Nephron (organoid): ENCODE measurements around the gene LSR.
A peak's percentile ranks its signal among the peaks of the same experiment; 100 is the strongest.

Experiments
- H3K27ac Mint-ChIP-seq, 3 experiments: 2 replicates each; pipeline ENCODE4 v1.8.0; 2020; ENCODE audit warnings: mixed read lengths in 3 of 3, mild to moderate bottlenecking in 2 of 3, moderate library complexity in 1 of 3
- H3K27me3 Mint-ChIP-seq: 2 replicates; pipeline ENCODE4 v1.8.0; 2021; ENCODE audit warnings: low read depth, mild to moderate bottlenecking, moderate library complexity, mixed read lengths
- H3K36me3 Mint-ChIP-seq: 2 replicates; pipeline ENCODE4 v1.8.0; 2020; ENCODE audit warnings: low read depth, mixed read lengths
- H3K4me1 Mint-ChIP-seq: 2 replicates; pipeline ENCODE4 v1.8.0; 2020; ENCODE audit warnings: mixed read lengths
- H3K4me3 Mint-ChIP-seq, 3 experiments: 2 replicates each; pipeline ENCODE4 v1.8.0; 2020; ENCODE audit warnings: mild to moderate bottlenecking in 3 of 3, mixed read lengths in 3 of 3, moderate library complexity in 2 of 3
- H3K9me3 Mint-ChIP-seq: 2 replicates; pipeline ENCODE4 v1.8.0; 2020; ENCODE audit warnings: mixed read lengths
- TF ChIP-seq, protein P1 (sequence below), 3 experiments: fragments of 200-600 bp; sonication (generic); IDR thresholded peaks; one replicate each; pipeline ENCODE4 v1.5.0; 2021; ENCODE audit warnings: antibody characterized with exemption in 3 of 3; ENCODE audit not compliant: unreplicated experiment in 3 of 3

Gene LSR

DNA sequence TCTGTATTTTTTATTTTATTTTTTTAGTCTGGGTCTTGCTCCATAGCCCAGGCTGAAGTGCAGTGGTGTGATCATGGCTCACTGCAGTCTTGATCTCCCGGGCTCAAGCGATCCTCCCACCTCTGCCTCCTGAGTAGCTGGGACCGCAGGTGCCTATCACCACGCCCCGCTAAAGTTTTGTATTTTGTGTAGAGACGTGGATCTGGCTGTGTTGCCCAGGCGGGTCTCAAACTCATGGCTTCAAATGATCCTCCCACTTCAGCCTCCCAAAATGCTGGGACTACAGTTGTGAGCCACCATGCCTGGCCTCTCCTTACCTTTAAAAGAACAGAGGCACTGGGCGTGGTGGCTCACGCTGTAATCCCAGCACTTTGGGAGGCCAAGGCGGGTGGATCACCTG, 38.9 kb downstream of the LSR start:
- peaks cover 14% of the 10 kb centered on the region for H3K4me1 Mint-ChIP-seq
- no peak overlapping the region for H3K4me3 Mint-ChIP-seq
- no peaks in the 10 kb centered on the region for H3K36me3 Mint-ChIP-seq
- no peaks in the 10 kb centered on the region for H3K9me3 Mint-ChIP-seq
- TF ChIP-seq, protein P1, sequence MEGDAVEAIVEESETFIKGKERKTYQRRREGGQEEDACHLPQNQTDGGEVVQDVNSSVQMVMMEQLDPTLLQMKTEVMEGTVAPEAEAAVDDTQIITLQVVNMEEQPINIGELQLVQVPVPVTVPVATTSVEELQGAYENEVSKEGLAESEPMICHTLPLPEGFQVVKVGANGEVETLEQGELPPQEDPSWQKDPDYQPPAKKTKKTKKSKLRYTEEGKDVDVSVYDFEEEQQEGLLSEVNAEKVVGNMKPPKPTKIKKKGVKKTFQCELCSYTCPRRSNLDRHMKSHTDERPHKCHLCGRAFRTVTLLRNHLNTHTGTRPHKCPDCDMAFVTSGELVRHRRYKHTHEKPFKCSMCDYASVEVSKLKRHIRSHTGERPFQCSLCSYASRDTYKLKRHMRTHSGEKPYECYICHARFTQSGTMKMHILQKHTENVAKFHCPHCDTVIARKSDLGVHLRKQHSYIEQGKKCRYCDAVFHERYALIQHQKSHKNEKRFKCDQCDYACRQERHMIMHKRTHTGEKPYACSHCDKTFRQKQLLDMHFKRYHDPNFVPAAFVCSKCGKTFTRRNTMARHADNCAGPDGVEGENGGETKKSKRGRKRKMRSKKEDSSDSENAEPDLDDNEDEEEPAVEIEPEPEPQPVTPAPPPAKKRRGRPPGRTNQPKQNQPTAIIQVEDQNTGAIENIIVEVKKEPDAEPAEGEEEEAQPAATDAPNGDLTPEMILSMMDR (IDR thresholded peaks at IDR 0.05; ENCODE audit: unreplicated experiment in 3 of 3), result no peak
- peaks cover 36% of the 10 kb centered on the region for H3K27me3 Mint-ChIP-seq
- peak overlapping the region in 2 of 3 experiments; percentile 34 to 42 for H3K27ac Mint-ChIP-seq

DNA sequence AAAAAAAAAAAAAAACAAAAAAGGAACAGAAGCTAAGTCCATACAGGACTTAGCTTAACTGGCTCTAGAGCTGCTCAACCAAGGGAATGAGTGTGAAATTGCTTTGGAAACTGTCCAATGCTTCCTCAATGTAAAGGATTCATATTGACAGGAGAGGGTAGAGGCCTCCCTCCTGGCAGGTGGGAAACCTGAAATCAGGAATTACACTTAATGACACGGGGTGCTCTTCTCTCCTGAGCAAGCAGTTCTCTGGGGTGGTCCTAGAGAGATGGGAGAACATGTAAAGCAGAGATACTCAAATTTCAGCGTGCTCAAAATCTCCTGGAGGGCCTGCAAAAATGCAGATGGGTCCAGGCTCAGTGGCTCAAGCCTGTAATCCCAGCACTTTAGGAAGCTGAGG, 39.5 kb downstream of the LSR start:
- Mint-ChIP-seq H3K4me3 (no peak overlapping the region), H3K36me3 (no peaks in the 10 kb centered on the region), H3K27me3 (peaks cover 31% of the 10 kb centered on the region), H3K27ac (peak overlapping the region in 1 of 3 experiments; percentile 44), H3K9me3 (no peaks in the 10 kb centered on the region), H3K4me1 (peaks cover 21% of the 10 kb centered on the region)
- TF ChIP-seq, protein P1 (IDR thresholded peaks at IDR 0.05; ENCODE audit: unreplicated experiment in 3 of 3), result no peak

DNA sequence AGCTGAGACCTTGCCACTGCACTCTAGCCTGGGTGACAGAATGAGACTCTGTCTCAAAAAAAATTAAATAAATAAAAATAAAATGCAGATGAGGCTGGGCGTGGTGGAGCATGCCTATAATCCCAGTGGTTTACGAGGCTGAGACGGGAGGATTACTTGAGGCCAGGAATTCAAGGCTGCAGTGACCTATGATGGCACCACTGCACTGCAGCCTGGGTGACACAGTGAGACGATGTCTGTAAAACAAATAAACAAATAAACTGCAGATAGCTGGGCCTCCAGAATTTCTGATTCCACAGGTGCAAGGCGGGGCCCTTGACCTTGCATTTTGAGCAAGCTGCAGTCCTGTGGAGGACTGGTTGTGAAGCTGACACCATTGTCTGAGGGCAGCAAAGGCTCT, 40.1 kb downstream of the LSR start:
- Mint-ChIP-seq H3K4me3 (no peak overlapping the region), H3K36me3 (no peaks in the 10 kb centered on the region), H3K9me3 (no peaks in the 10 kb centered on the region), H3K27ac (peak overlapping the region in 1 of 3 experiments; percentile 22), H3K4me1 (peaks cover 22% of the 10 kb centered on the region), H3K27me3 (peaks cover 29% of the 10 kb centered on the region)
- TF ChIP-seq, protein P1 (IDR thresholded peaks at IDR 0.05; ENCODE audit: unreplicated experiment in 3 of 3), result no peak

DNA sequence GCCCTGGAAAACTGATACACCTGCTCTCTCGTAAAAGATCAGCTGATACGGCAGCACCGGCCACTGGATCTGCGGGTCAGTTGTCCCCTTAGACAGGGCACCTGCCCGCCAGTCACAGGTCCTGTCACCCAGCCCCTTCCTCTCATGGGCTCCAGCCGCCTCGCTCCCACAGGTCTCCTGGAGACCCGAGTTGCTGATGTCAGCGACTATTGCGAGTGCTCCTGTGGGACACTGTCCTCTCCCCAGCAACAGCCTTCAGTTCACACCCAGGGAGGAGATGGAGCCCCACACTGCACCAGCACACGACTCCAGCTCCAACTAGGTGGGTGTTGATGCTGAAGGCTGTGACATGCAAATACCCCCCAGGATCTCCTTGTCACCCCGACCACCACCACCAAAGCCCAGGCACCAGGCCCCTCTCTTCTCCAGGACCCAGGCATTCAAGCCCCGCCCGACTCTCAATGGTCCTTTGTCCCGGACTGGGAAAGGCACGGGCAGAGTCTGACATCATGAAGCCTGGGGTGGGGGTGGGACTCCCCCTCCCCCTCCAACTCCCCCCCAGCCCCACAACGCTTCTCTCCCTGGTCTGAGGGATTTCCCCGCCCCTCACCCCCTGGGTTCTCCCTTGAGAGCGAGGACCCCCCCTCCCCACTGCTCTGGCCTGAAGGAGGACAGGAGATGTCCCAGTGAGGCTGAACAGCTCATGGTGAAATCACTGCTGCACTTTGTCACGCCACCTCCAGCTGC, 41.8 kb downstream of the LSR start:
- Mint-ChIP-seq H3K27ac (peak overlapping the region in 1 of 3 experiments; percentile 28), H3K27me3 (peaks cover 26% of the 10 kb centered on the region), H3K36me3 (no peaks in the 10 kb centered on the region), H3K4me1 (peaks cover 16% of the 10 kb centered on the region), H3K9me3 (no peaks in the 10 kb centered on the region), H3K4me3 (no peak overlapping the region)
- TF ChIP-seq, protein P1 (IDR thresholded peaks at IDR 0.05; ENCODE audit: unreplicated experiment in 3 of 3), result no peak

DNA sequence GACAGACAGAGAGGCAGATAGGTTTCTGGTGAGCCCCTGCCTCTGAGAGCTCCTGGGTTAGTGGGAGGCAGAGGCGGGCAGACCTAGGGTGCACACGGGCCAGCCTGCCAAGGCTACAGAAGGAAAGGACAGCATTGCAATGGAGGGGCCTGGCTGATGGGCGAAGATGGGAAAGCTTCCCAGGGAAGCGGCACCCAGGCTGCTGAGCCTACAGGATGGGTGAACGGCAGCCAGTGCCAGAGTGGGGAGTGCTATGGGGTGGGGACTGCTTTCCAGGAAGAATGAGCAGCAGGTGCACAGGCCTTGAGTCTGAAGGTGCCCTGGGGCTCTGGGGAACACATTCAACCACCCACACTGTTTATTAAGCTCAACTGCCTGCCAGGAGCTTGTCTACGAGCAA, 42.5 kb downstream of the LSR start:
- H3K4me3 Mint-ChIP-seq, result no peak overlapping the region
- H3K9me3 Mint-ChIP-seq, result no peaks in the 10 kb centered on the region
- TF ChIP-seq, protein P1 (IDR thresholded peaks at IDR 0.05; ENCODE audit: unreplicated experiment in 3 of 3), result no peak
- H3K4me1 Mint-ChIP-seq, result peaks cover 16% of the 10 kb centered on the region
- no peak overlapping the region for H3K27ac Mint-ChIP-seq
- peaks cover 26% of the 10 kb centered on the region for H3K27me3 Mint-ChIP-seq
- no peaks in the 10 kb centered on the region for H3K36me3 Mint-ChIP-seq

DNA sequence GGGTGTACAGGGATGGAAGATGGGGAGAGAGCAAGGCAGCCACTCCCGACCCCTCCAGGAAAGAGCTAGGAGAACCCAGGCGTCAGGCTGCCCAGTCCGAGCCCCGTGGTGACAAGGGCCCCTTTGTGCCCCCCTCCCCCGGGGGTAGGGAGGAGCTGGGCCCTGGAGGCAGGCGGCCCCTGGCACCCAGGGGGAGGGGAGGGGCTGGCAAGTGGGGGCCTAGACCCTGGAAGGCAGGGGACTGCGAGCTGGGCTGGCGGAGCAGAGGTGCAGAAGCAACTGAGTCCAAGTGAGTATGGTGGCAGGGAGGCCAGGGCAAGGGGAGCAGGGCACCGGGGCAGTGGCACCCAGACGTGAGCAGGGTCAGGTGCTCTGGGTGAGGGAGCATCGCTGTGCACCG, 43.1 kb downstream of the LSR start, which contains the start of gene MAG:
Gene MAG (plus strand): TSS at position 246 of the 400 bp plus-strand sequence. CDS start 3,248 bp downstream, outside the sequence.
- peak within 1 kb of the TSS in 2 of 3 experiments; percentile 4 to 20 for H3K27ac Mint-ChIP-seq
- H3K4me1 Mint-ChIP-seq, result peaks cover 16% of the 10 kb centered on the region
- peaks cover 26% of the 10 kb centered on the region for H3K27me3 Mint-ChIP-seq
- no peaks in the 10 kb centered on the region for H3K9me3 Mint-ChIP-seq
- H3K4me3 Mint-ChIP-seq, result no peak within 1 kb of the TSS
- H3K36me3 Mint-ChIP-seq, result no peaks in the 10 kb centered on the region
- TF ChIP-seq, protein P1 (IDR thresholded peaks at IDR 0.05; ENCODE audit: unreplicated experiment in 3 of 3), result no peak
